ENCODE results near the gene SLC44A4. TPM values are rescaled to one million over a fixed set of nuclear protein-coding genes. Genes with fewer than 3 reads are reported as not detected.

SLC44A4 gene
- total RNA-seq, 1 experiment from 2014 or later = 3.8 TPM

DNA sequence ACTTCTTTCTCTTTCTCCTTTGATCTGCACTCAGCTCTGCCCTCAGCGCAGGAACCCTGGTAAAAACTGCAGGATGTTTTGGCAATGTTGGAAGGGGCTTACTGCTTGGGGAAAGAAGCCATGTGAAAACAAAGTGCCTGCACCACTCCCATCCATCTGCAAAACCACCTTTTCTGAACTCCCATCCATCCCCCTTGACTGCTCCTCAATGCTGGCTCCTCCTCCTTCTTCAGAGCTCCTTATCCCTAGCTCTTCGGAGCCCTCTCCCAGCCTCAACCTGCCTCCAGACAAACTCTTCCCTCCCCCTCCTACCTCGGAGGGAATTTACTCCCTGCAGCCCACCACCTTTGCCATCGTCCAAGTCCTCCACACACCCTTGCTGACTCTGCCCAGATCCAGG lies 27.3 kb upstream of the SLC44A4 start:
- H2BK12ac ChIP-seq (ENCODE audit: insufficient read length, low read depth, low read length) = no peak overlapping the region
- H2BK15ac ChIP-seq (ENCODE audit: low read depth, low read length) = no peak overlapping the region
- H2BK20ac ChIP-seq (ENCODE audit: low read depth, low read length, poor library complexity, severe bottlenecking) = no peak overlapping the region
- no peak overlapping the region for H4K8ac ChIP-seq (replicated peaks; ENCODE audit: insufficient read length, low read depth, low read length)
- H3K9me3 ChIP-seq (ENCODE audit: control insufficient read depth, low read depth, low read length) = no peaks in the 10 kb centered on the region
- H3K4me1 ChIP-seq (ENCODE audit: insufficient read depth, low read length) = no peaks in the 10 kb centered on the region; the same call in 1 of the 2 replicates
- no peak overlapping the region for H3K14ac ChIP-seq (ENCODE audit: insufficient read depth, low read length)
- no peak overlapping the region for H3K9ac ChIP-seq (ENCODE audit: extremely low read depth, insufficient read length, low read length)
- H3K23ac ChIP-seq (ENCODE audit: insufficient read length, low read depth, low read length) = no peak overlapping the region
- H3K18ac ChIP-seq (ENCODE audit: insufficient read length, low read depth, low read length) = no peak overlapping the region
- H3K4ac ChIP-seq (ENCODE audit: low read depth, low read length) = no peak overlapping the region
- no peaks in the 10 kb centered on the region for H3K79me1 ChIP-seq (ENCODE audit: insufficient read depth, low read depth, low read length, poor library complexity, severe bottlenecking)
- H3K4me3 Mint-ChIP-seq = peak overlapping the region in 1 of 2 experiments; percentile 31; a peak in 2 of 5 replicates
- H3K23me2 ChIP-seq (ENCODE audit: insufficient read length, low read depth, low read length, poor library complexity, severe bottlenecking) = no peaks in the 10 kb centered on the region
- H2BK5ac ChIP-seq (ENCODE audit: insufficient read length, low read length) = no peak overlapping the region
- no peaks in the 10 kb centered on the region for H3K27me3 ChIP-seq (ENCODE audit: insufficient read depth, low read length)
- H3K4me2 ChIP-seq (ENCODE audit: insufficient read depth, insufficient read length, low read length) = no peak overlapping the region
- H3K79me2 ChIP-seq (ENCODE audit: insufficient read depth, low read length) = no peaks in the 10 kb centered on the region
- no peaks in the 10 kb centered on the region; the same call in none of the 2 replicates for H3K27me3 Mint-ChIP-seq (ENCODE audit: low read depth)
- no peak overlapping the region for H3K56ac ChIP-seq (ENCODE audit: insufficient read length, low read depth, low read length)
- H3K36me3 Mint-ChIP-seq (ENCODE audit: insufficient read depth in 1 of 3, low read depth in 3 of 3) = no peaks in the 10 kb centered on the region
- no peak overlapping the region for H2AK5ac ChIP-seq (ENCODE audit: insufficient read length, low read length)
- H4K5ac ChIP-seq (ENCODE audit: insufficient read length, low read depth, low read length) = no peak overlapping the region
- H2BK120ac ChIP-seq (ENCODE audit: low read depth, low read length, poor library complexity, severe bottlenecking) = no peak overlapping the region
- peak overlapping the region; percentile 9 to 67 (median 50); a peak in 5 of 7 replicates for H3K27ac Mint-ChIP-seq
- H4K20me1 ChIP-seq (ENCODE audit: control insufficient read depth, insufficient read depth, insufficient read length) = no peaks in the 10 kb centered on the region
- H3K9me3 Mint-ChIP-seq = no peaks in the 10 kb centered on the region; a peak in 1 of 5 replicates
- peak; percentile 53 for DNase-seq
- no peak overlapping the region for H4K91ac ChIP-seq (ENCODE audit: insufficient read length, low read depth, low read length)
- peaks cover 17 to 25% of the 10 kb centered on the region in 2 experiments for H3K4me1 Mint-ChIP-seq
- H3K27ac ChIP-seq (ENCODE audit: insufficient read length, low read depth, low read length) = no peak overlapping the region
- H3T11ph ChIP-seq (ENCODE audit: low read length) = no peak overlapping the region
- no CpG with 5 or more reads among the region's 4 CpGs for WGBS (ENCODE audit: extremely low coverage, insufficient read length, low lambda C conversion rate)
- TF ChIP-seq, protein P1, sequence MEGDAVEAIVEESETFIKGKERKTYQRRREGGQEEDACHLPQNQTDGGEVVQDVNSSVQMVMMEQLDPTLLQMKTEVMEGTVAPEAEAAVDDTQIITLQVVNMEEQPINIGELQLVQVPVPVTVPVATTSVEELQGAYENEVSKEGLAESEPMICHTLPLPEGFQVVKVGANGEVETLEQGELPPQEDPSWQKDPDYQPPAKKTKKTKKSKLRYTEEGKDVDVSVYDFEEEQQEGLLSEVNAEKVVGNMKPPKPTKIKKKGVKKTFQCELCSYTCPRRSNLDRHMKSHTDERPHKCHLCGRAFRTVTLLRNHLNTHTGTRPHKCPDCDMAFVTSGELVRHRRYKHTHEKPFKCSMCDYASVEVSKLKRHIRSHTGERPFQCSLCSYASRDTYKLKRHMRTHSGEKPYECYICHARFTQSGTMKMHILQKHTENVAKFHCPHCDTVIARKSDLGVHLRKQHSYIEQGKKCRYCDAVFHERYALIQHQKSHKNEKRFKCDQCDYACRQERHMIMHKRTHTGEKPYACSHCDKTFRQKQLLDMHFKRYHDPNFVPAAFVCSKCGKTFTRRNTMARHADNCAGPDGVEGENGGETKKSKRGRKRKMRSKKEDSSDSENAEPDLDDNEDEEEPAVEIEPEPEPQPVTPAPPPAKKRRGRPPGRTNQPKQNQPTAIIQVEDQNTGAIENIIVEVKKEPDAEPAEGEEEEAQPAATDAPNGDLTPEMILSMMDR (conservative IDR thresholded peaks at IDR 0.05) = no peak
- H2AFZ ChIP-seq (ENCODE audit: low read length) = peak overlapping the region; percentile 26
